Tibial nerve (tissue), 3 donors: Measurements from ENCODE around the gene ADAMTS8.

Experiments
- CTCF ChIP-seq, 5 experiments: fragments of 200-600 bp in 3 of 5; fragments of 450-650 bp in 2 of 5; sonication (generic) in 3 of 5; IDR thresholded peaks; one replicate each; pipeline ENCODE4 v1.5.1; 2016 to 2019; ENCODE audit warnings: antibody characterized with exemption in 5 of 5, mild to moderate bottlenecking in 3 of 5, moderate library complexity in 2 of 5
- POLR2A ChIP-seq, 2 donors: fragments of 450-650 bp; IDR thresholded peaks; one replicate each; pipeline ENCODE4 v1.6.1; 2017; ENCODE audit warnings: antibody characterized with exemption in 2 of 2, mild to moderate bottlenecking in 2 of 2, moderate library complexity in 2 of 2

- TF ChIP-seq POLR2A (IDR thresholded peaks at IDR 0.05) = no peak
- TF ChIP-seq CTCF (IDR thresholded peaks at IDR 0.05) = no peak
These were observed 7.8 kb downstream of the ADAMTS8 start for GRCh38 chr11:130420478-130421198.
